CD4-positive, CD25-positive, alpha-beta regulatory T cell (primary cell): Measurements from ENCODE around the gene GPHN. TPM values are rescaled to one million over a fixed set of nuclear protein-coding genes. Genes with fewer than 3 reads are reported as not detected.
"Not testable (repeated sequence)": the region's sequence is repeated elsewhere in the genome, so short reads cannot be mapped to it uniquely, and the experiment has no call there.

Experiments used
- ATAC-seq, 2 donors: fragments of 150-1000 bp; cut with Tn5 transposase; one replicate each; pipeline ENCODE4 v1.10.0; 2021; ENCODE audit warnings: low read depth in 2 of 2, moderate number of reproducible peaks in 2 of 2, moderate library complexity in 1 of 2
- DNase-seq, 3 donors: peaks; one replicate each; pipeline versions ENCODE4 v3.0.0 to v3.0.0-alpha.2; 2012 to 2022; ENCODE audit warnings: mixed read lengths in 1 of 3
- H3K27ac ChIP-seq: one replicate; pipeline ENCODE4 v1.7.0; 2013; ENCODE audit warnings: mild to moderate bottlenecking, low read length; ENCODE audit not compliant: insufficient read depth, poor library complexity, severe bottlenecking
- H3K27me3 ChIP-seq: one replicate; pipeline ENCODE4 v1.7.0; 2013; ENCODE audit warnings: low read length; ENCODE audit not compliant: control insufficient read depth, insufficient read depth
- H3K36me3 ChIP-seq: one replicate; pipeline ENCODE4 v1.7.0; 2013; ENCODE audit warnings: mild to moderate bottlenecking, low read length, moderate library complexity; ENCODE audit not compliant: control insufficient read depth, insufficient read depth
- H3K4me1 ChIP-seq: 2 replicates; pipeline ENCODE4 v1.7.0; 2013; ENCODE audit warnings: mild to moderate bottlenecking, low read length; ENCODE audit not compliant: insufficient read depth, control insufficient read depth, poor library complexity, severe bottlenecking
- H3K4me3 ChIP-seq: one replicate; pipeline ENCODE4 v1.7.0; 2013; ENCODE audit warnings: low read depth, mild to moderate bottlenecking, low read length, moderate library complexity
- H3K9me3 ChIP-seq, 2 experiments: 1 replicate in 1 of 2; 2 replicates in 1 of 2; pipeline ENCODE4 v1.7.0; 2013; ENCODE audit warnings: low read length in 2 of 2, mild to moderate bottlenecking in 1 of 2, moderate library complexity in 1 of 2; ENCODE audit not compliant: control insufficient read depth in 2 of 2
- H3K27ac Mint-ChIP-seq, 3 donors: one replicate each; pipeline ENCODE4 v1.8.0; 2020 to 2022; ENCODE audit warnings: mild to moderate bottlenecking in 3 of 3, mixed read lengths in 3 of 3, moderate library complexity in 2 of 3
- H3K27me3 Mint-ChIP-seq: one replicate; pipeline ENCODE4 v1.8.0; 2022; ENCODE audit warnings: mild to moderate bottlenecking, mixed read lengths
- H3K36me3 Mint-ChIP-seq: one replicate; pipeline ENCODE4 v1.8.0; 2020; ENCODE audit warnings: mixed read lengths
- H3K4me1 Mint-ChIP-seq, 4 donors: one replicate each; pipeline ENCODE4 v1.8.0; 2020 to 2022; ENCODE audit warnings: mixed read lengths in 4 of 4, mild to moderate bottlenecking in 1 of 4
- H3K4me3 Mint-ChIP-seq, 4 donors: one replicate each; pipeline ENCODE4 v1.8.0; 2020 to 2022; ENCODE audit warnings: mild to moderate bottlenecking in 4 of 4, mixed read lengths in 4 of 4, moderate library complexity in 3 of 4
- H3K9me3 Mint-ChIP-seq, 7 donors: one replicate each; pipeline ENCODE4 v1.8.0; 2020 to 2022; ENCODE audit warnings: mixed read lengths in 7 of 7, mild to moderate bottlenecking in 3 of 7, moderate library complexity in 2 of 7
- polyA plus RNA-seq, 4 donors: library from polyadenylated mRNA; unstranded; fragments of 300-500 nt; fragmentation: Illumina TruSeq; gene quantifications; one replicate each; pipeline ENCODE4 v1.2.3, GENCODE V29; 2021
- total RNA-seq: library from RNA; stranded (reverse); gene quantifications from one replicate; pipeline ENCODE4 v1.2.3, GENCODE V29; 2022

GPHN gene
- total and polyA plus RNA-seq, 5 donors from 2014 or later: 8.3 to 19.5 (median 11.2) TPM

GRCh38 chr14:66563731-66564130 lies 55.8 kb downstream of the GPHN start:
- Histone ChIP-seq H3K36me3 (no peaks in the 10 kb centered on the region), H3K27ac (no peak overlapping the region), H3K9me3 (no peaks in the 10 kb centered on the region), H3K27me3 (no peaks in the 10 kb centered on the region), H3K4me3 (no peak overlapping the region), H3K4me1 (no peaks in the 10 kb centered on the region)
- Mint-ChIP-seq H3K36me3 (peaks cover 4% of the 10 kb centered on the region), H3K4me1 (peaks cover 15 to 38% (median 19%) of the 10 kb centered on the region in 4 donors), H3K27ac (no peak overlapping the region), H3K4me3 (no peak overlapping the region), H3K9me3 (no peaks in the 10 kb centered on the region), H3K27me3 (no peaks in the 10 kb centered on the region)
- no peak for ATAC-seq
- DNase-seq: no peak

- no peaks in the 10 kb centered on the region for H3K27me3 Mint-ChIP-seq
Observed at GRCh38 chr14:66568220-66568619, 60.3 kb downstream of the GPHN start.

GRCh38 chr14:66572826-66573225 lies 64.9 kb downstream of the GPHN start:
- H3K4me3 Mint-ChIP-seq: no peak overlapping the region
- no peak overlapping the region for H3K27ac ChIP-seq
- H3K4me1 Mint-ChIP-seq: peaks cover 5 to 20% (median 9%) of the 10 kb centered on the region in 4 donors
- peaks cover 30% of the 10 kb centered on the region for H3K36me3 Mint-ChIP-seq
- no peaks in the 10 kb centered on the region for H3K27me3 ChIP-seq
- no peak overlapping the region for H3K27ac Mint-ChIP-seq
- ATAC-seq: no peak
- no peak overlapping the region for H3K4me3 ChIP-seq
- H3K9me3 ChIP-seq: peaks cover 18 to 28% of the 10 kb centered on the region in 2 experiments
- H3K36me3 ChIP-seq: no peaks in the 10 kb centered on the region
- H3K4me1 ChIP-seq: no peaks in the 10 kb centered on the region
- H3K9me3 Mint-ChIP-seq: peaks cover 2 to 30% (median 12%) of the 10 kb centered on the region in 7 donors
- H3K27me3 Mint-ChIP-seq: no peaks in the 10 kb centered on the region
- DNase-seq: no peak

More at GRCh38 chr14:66568220-66568619, 60.3 kb downstream of the GPHN start:
- Histone ChIP-seq H3K27ac (no peak overlapping the region), H3K4me3 (no peak overlapping the region), H3K9me3 (no peaks in the 10 kb centered on the region), H3K27me3 (no peaks in the 10 kb centered on the region), H3K36me3 (no peaks in the 10 kb centered on the region), H3K4me1 (no peaks in the 10 kb centered on the region)
- peak in 1 of 3 donors; percentile 7 for DNase-seq
- Mint-ChIP-seq H3K4me3 (no peak overlapping the region), H3K4me1 (peaks cover 15 to 37% (median 22%) of the 10 kb centered on the region in 4 donors), H3K27ac (no peak overlapping the region), H3K9me3 (peaks cover 0 to 15% (median 6%) of the 10 kb centered on the region in 7 donors), H3K36me3 (peaks cover 24% of the 10 kb centered on the region)
- ATAC-seq: no peak

GRCh38 chr14:66575014-66575413 lies 67.1 kb downstream of the GPHN start:
- H3K4me1 ChIP-seq: no peaks in the 10 kb centered on the region
- no peak overlapping the region for H3K27ac ChIP-seq
- no peak overlapping the region for H3K4me3 ChIP-seq
- Mint-ChIP-seq H3K4me1 (peaks cover 8 to 21% (median 16%) of the 10 kb centered on the region in 4 donors), H3K9me3 (peaks cover 5 to 42% (median 17%) of the 10 kb centered on the region in 7 donors), H3K36me3 (peaks cover 30% of the 10 kb centered on the region), H3K4me3 (no peak overlapping the region), H3K27me3 (no peaks in the 10 kb centered on the region), H3K27ac (no peak overlapping the region)
- no peak for ATAC-seq
- H3K36me3 ChIP-seq: no peaks in the 10 kb centered on the region
- no peaks in the 10 kb centered on the region for H3K27me3 ChIP-seq
- peaks cover 28 to 31% of the 10 kb centered on the region in 2 experiments for H3K9me3 ChIP-seq
- DNase-seq: no peak

- H3K27me3 Mint-ChIP-seq: no peaks in the 10 kb centered on the region
- Histone ChIP-seq H3K4me3 (no peak overlapping the region), H3K27me3 (no peaks in the 10 kb centered on the region), H3K9me3 (peaks cover 28 to 31% of the 10 kb centered on the region in 2 experiments), H3K36me3 (no peaks in the 10 kb centered on the region), H3K4me1 (no peaks in the 10 kb centered on the region), H3K27ac (no peak overlapping the region)
- H3K9me3 Mint-ChIP-seq: peaks cover 5 to 45% (median 16%) of the 10 kb centered on the region in 7 donors
- no peak for ATAC-seq
- H3K4me3 Mint-ChIP-seq: no peak overlapping the region
- peaks cover 28% of the 10 kb centered on the region for H3K36me3 Mint-ChIP-seq
- no peak for DNase-seq
- H3K27ac Mint-ChIP-seq: no peak overlapping the region
- peaks cover 11 to 21% (median 18%) of the 10 kb centered on the region in 4 donors for H3K4me1 Mint-ChIP-seq
Observed at GRCh38 chr14:66575939-66576338, 68.0 kb downstream of the GPHN start.

GRCh38 chr14:66587753-66588152 lies 79.8 kb downstream of the GPHN start:
- not testable (repeated sequence) for H3K4me3 ChIP-seq, DNase-seq, ATAC-seq, H3K27ac Mint-ChIP-seq, H3K27me3 ChIP-seq, H3K27me3 Mint-ChIP-seq, H3K9me3 ChIP-seq, H3K36me3 Mint-ChIP-seq, H3K36me3 ChIP-seq, H3K4me1 ChIP-seq, H3K4me3 Mint-ChIP-seq, H3K4me1 Mint-ChIP-seq, H3K27ac ChIP-seq
- H3K9me3 Mint-ChIP-seq: peaks cover 2 to 45% (median 8%) of the 10 kb centered on the region in 7 donors

- no peaks in the 10 kb centered on the region for H3K36me3 ChIP-seq
- H3K9me3 ChIP-seq: peaks cover 0 to 4% of the 10 kb centered on the region in 2 experiments
- DNase-seq (no peak), ATAC-seq (no peak)
- H3K9me3 Mint-ChIP-seq: peaks cover 0 to 28% (median 3%) of the 10 kb centered on the region in 7 donors
- H3K4me1 Mint-ChIP-seq: peaks cover 0 to 11% (median under 1%) of the 10 kb centered on the region in 4 donors
- H3K27ac ChIP-seq: no peak overlapping the region
- peak overlapping the region in 1 of 3 donors; percentile 21 for H3K27ac Mint-ChIP-seq
- H3K4me3 Mint-ChIP-seq: no peak overlapping the region
- H3K4me1 ChIP-seq: no peaks in the 10 kb centered on the region
- no peaks in the 10 kb centered on the region for H3K27me3 ChIP-seq
- no peaks in the 10 kb centered on the region for H3K36me3 Mint-ChIP-seq
- no peak overlapping the region for H3K4me3 ChIP-seq
- no peaks in the 10 kb centered on the region for H3K27me3 Mint-ChIP-seq
Observed at GRCh38 chr14:66595394-66595793, 87.4 kb downstream of the GPHN start.

- peaks cover 0 to 18% (median 2%) of the 10 kb centered on the region in 7 donors for H3K9me3 Mint-ChIP-seq
- ATAC-seq (no peak), DNase-seq (no peak)
- Histone ChIP-seq H3K27ac (no peak overlapping the region), H3K36me3 (no peaks in the 10 kb centered on the region), H3K9me3 (peaks cover 0 to 4% of the 10 kb centered on the region in 2 experiments), H3K4me1 (no peaks in the 10 kb centered on the region), H3K27me3 (no peaks in the 10 kb centered on the region), H3K4me3 (no peak overlapping the region)
- H3K27ac Mint-ChIP-seq: peak overlapping the region in 1 of 3 donors; percentile 61
- no peaks in the 10 kb centered on the region for H3K27me3 Mint-ChIP-seq
- no peaks in the 10 kb centered on the region for H3K36me3 Mint-ChIP-seq
- peaks cover 0 to 14% (median 3%) of the 10 kb centered on the region in 4 donors for H3K4me1 Mint-ChIP-seq
- no peak overlapping the region for H3K4me3 Mint-ChIP-seq
Observed at GRCh38 chr14:66596241-66596985, 88.5 kb downstream of the GPHN start.
